DND-41 (cell line): ENCODE data around the gene FEM1B.

Experiments
- CTCF ChIP-seq: IDR thresholded peaks from 2 replicates; pipeline ENCODE4 v1.5.1; 2012; ENCODE audit warnings: borderline replicate concordance, low read length, moderate library complexity, mild to moderate bottlenecking; ENCODE audit not compliant: poor library complexity, severe bottlenecking; ENCODE audit errors: extremely low read depth
- EZH2 ChIP-seq: IDR thresholded peaks from 3 replicates; pipeline ENCODE4 v1.6.1; 2012; ENCODE audit warnings: borderline replicate concordance, low read depth, mild to moderate bottlenecking, moderate library complexity, low read length, inconsistent platforms; ENCODE audit not compliant: severe bottlenecking

DNA sequence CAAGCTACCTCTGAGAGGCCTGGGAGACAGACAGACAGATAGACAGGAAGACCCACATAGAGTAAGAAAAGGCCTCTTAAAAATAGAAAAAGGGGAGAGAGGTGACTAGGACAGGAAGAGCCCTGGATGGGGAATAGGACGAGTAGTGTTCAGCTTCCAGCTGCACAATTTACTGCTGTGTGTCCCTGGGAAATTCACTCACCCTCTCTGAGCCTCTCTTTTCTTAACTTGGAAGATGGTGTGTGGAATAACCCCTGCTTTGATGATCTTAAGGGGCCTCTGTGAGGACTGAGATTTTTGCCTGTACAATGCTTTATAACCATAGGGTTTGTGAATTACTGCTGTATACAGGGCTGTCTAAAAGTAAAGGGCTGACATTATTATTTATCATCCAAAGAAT lies 37.5 kb downstream of the FEM1B start:
- no peak for TF ChIP-seq CTCF
- TF ChIP-seq EZH2: no peak
